Measurements from ENCODE around the gene CEP152.

Gene CEP152

DNA sequence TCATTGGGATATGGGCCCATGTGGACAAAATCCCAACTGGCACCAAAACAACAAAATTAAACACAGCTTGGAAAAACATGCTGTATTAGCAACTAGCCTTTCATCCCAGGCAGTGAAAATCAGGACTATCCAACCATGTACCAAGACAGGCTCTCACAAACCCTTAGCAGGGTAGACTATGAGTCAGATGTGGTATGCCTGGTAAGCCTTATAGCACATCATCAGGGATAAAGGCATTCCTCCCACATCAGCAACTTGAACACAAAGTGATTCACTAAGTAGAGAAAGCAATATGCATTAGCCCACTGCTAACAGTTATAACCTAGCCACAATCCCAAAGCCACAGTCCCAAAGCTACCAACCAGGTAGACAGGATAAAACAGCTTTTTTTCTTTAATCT lies 8.0 kb downstream of the CEP152 start:
- Histone ChIP-seq H4K91ac (ENCODE audit: low read depth, low read length) (no peak overlapping the region), H3K36me3 (ENCODE audit: control insufficient read depth in 1 of 2, insufficient read depth in 2 of 2, low read length in 2 of 2) (peaks cover 0 to 2% of the 10 kb centered on the region in 2 experiments), H2BK12ac (ENCODE audit: low read length) (no peak overlapping the region), H3K27me3 (ENCODE audit: insufficient read depth, low read length) (no peaks in the 10 kb centered on the region), H3K27ac (ENCODE audit: low read depth, low read length) (no peak overlapping the region), H2AFZ (ENCODE audit: insufficient read depth, low read length, poor library complexity) (no peak overlapping the region), H3K4me2 (ENCODE audit: low read length) (no peak overlapping the region), H3K4ac (ENCODE audit: low read depth, low read length) (no peak overlapping the region), H3K9me3 (ENCODE audit: insufficient read depth, low read depth, low read length) (no peaks in the 10 kb centered on the region), H3K4me1 (ENCODE audit: control insufficient read depth in 1 of 2, insufficient read depth in 2 of 2, low read length in 2 of 2) (no peaks in the 10 kb centered on the region), H4K12ac (ENCODE audit: low read depth, low read length) (no peak overlapping the region), H2BK5ac (ENCODE audit: low read depth, low read length, poor library complexity) (no peak overlapping the region), H3K9ac (ENCODE audit: low read length) (no peak overlapping the region), H3K79me2 (ENCODE audit: control insufficient read depth, insufficient read depth, low read length, poor library complexity) (no peaks in the 10 kb centered on the region), H3K79me1 (ENCODE audit: low read length) (no peaks in the 10 kb centered on the region), H3K4me3 (ENCODE audit: low read depth, low read length) (no peak overlapping the region), H3K14ac (ENCODE audit: low read length) (no peak overlapping the region), H2BK120ac (ENCODE audit: insufficient read depth, low read length, poor library complexity) (no peak overlapping the region), H4K8ac (ENCODE audit: low read depth, low read length) (no peak overlapping the region), H3K18ac (ENCODE audit: low read length) (no peak overlapping the region), H2AK5ac (ENCODE audit: low read length) (no peak overlapping the region), H3K23ac (ENCODE audit: low read length) (no peak overlapping the region)
- DNase-seq: peak; percentile 51 to 76

DNA sequence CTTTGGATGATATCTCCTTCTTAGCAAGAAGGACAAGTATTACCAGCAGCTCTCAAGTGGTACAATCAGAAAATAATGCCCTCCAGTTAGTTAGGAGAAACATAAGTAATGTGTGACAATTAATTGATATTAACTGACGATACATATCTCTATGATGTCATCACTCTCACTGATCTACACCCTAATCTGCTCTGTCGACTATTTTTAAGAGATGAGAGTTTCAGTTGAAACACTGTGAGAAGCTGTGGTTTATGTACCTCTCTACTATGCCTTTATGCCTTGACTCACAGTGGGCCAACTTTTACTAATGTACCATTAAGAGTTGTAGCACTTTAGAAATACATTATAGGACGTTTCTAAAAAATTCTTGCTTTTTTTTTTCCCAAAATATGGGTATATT lies 8.6 kb downstream of the CEP152 start:
- Histone ChIP-seq H3K79me2 (ENCODE audit: control insufficient read depth, insufficient read depth, low read length, poor library complexity) (no peaks in the 10 kb centered on the region), H2BK120ac (ENCODE audit: insufficient read depth, low read length, poor library complexity) (no peak overlapping the region), H3K4me1 (ENCODE audit: control insufficient read depth in 1 of 2, insufficient read depth in 2 of 2, low read length in 2 of 2) (no peaks in the 10 kb centered on the region), H3K4me2 (ENCODE audit: low read length) (no peak overlapping the region), H3K14ac (ENCODE audit: low read length) (no peak overlapping the region), H2AK5ac (ENCODE audit: low read length) (no peak overlapping the region), H3K36me3 (ENCODE audit: control insufficient read depth in 1 of 2, insufficient read depth in 2 of 2, low read length in 2 of 2) (peaks cover 0 to 3% of the 10 kb centered on the region in 2 experiments), H3K18ac (ENCODE audit: low read length) (no peak overlapping the region), H4K12ac (ENCODE audit: low read depth, low read length) (no peak overlapping the region), H2BK12ac (ENCODE audit: low read length) (no peak overlapping the region), H3K4me3 (ENCODE audit: low read depth, low read length) (no peak overlapping the region), H2AFZ (ENCODE audit: insufficient read depth, low read length, poor library complexity) (no peak overlapping the region), H3K9me3 (ENCODE audit: insufficient read depth, low read depth, low read length) (no peaks in the 10 kb centered on the region), H4K91ac (ENCODE audit: low read depth, low read length) (no peak overlapping the region), H4K8ac (ENCODE audit: low read depth, low read length) (no peak overlapping the region), H2BK5ac (ENCODE audit: low read depth, low read length, poor library complexity) (no peak overlapping the region), H3K4ac (ENCODE audit: low read depth, low read length) (no peak overlapping the region), H3K79me1 (ENCODE audit: low read length) (no peaks in the 10 kb centered on the region), H3K9ac (ENCODE audit: low read length) (no peak overlapping the region), H3K27ac (ENCODE audit: low read depth, low read length) (no peak overlapping the region), H3K27me3 (ENCODE audit: insufficient read depth, low read length) (no peaks in the 10 kb centered on the region), H3K23ac (ENCODE audit: low read length) (no peak overlapping the region)
- DNase-seq: no peak
- no CpG with 5 or more reads among the region's 3 CpGs for WGBS (ENCODE audit: extremely low coverage, insufficient coverage, insufficient read length)

DNA sequence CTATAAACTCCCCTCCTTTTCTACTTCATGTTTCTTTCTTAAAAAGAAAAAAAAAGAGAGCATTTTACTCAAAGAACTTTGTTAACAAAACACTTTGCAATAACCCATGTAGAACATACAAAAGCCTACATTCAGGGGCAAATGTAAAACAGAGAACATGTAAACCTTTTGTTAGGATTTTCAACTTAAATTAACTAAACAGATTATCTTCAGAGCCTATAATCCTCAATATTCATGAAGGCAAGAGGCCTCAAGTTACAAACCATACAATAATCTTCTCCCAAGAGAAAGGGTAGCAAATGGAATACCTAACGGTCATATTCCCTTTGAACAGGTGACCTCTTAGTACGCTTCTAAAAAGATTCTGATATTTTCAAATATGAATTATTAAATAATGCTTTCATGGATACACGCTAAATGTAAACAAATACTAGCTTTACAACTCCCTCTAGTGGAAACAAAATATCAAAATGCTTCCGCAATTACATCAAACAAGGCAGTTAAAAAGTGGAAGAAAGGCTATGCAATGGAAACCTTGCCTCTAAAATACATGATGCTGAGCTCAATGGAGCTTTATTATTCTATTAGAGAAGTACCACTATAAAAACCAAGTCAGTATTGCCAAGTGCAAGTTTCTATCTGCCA lies 9.9 kb downstream of the CEP152 start:
- H3K4me3 ChIP-seq (ENCODE audit: low read depth, low read length): no peak overlapping the region
- H3K9ac ChIP-seq (ENCODE audit: low read length): no peak overlapping the region
- no peaks in the 10 kb centered on the region for H3K27me3 ChIP-seq (ENCODE audit: insufficient read depth, low read length)
- no peaks in the 10 kb centered on the region for H3K9me3 ChIP-seq (ENCODE audit: insufficient read depth, low read depth, low read length)
- H3K79me1 ChIP-seq (ENCODE audit: low read length): no peaks in the 10 kb centered on the region
- no peak overlapping the region for H3K23ac ChIP-seq (ENCODE audit: low read length)
- H3K4ac ChIP-seq (ENCODE audit: low read depth, low read length): no peak overlapping the region
- no peak overlapping the region for H4K91ac ChIP-seq (ENCODE audit: low read depth, low read length)
- H2AFZ ChIP-seq (ENCODE audit: insufficient read depth, low read length, poor library complexity): no peak overlapping the region
- no peak overlapping the region for H3K14ac ChIP-seq (ENCODE audit: low read length)
- peaks cover 0 to 3% of the 10 kb centered on the region in 2 experiments for H3K36me3 ChIP-seq (ENCODE audit: control insufficient read depth in 1 of 2, insufficient read depth in 2 of 2, low read length in 2 of 2)
- H3K4me1 ChIP-seq (ENCODE audit: control insufficient read depth in 1 of 2, insufficient read depth in 2 of 2, low read length in 2 of 2): no peaks in the 10 kb centered on the region
- H3K27ac ChIP-seq (ENCODE audit: low read depth, low read length): no peak overlapping the region
- H2BK120ac ChIP-seq (ENCODE audit: insufficient read depth, low read length, poor library complexity): no peak overlapping the region
- no peak overlapping the region for H3K4me2 ChIP-seq (ENCODE audit: low read length)
- no peak overlapping the region for H3K18ac ChIP-seq (ENCODE audit: low read length)
- H2BK5ac ChIP-seq (ENCODE audit: low read depth, low read length, poor library complexity): no peak overlapping the region
- no CpG with 5 or more reads among the region's 4 CpGs for WGBS (ENCODE audit: extremely low coverage, insufficient coverage, insufficient read length)
- H2BK12ac ChIP-seq (ENCODE audit: low read length): no peak overlapping the region
- DNase-seq: peak in 1 of 2 donors; percentile 76
- H4K12ac ChIP-seq (ENCODE audit: low read depth, low read length): no peak overlapping the region
- H4K8ac ChIP-seq (ENCODE audit: low read depth, low read length): no peak overlapping the region
- no peaks in the 10 kb centered on the region for H3K79me2 ChIP-seq (ENCODE audit: control insufficient read depth, insufficient read depth, low read length, poor library complexity)
- H2AK5ac ChIP-seq (ENCODE audit: low read length): no peak overlapping the region

DNA sequence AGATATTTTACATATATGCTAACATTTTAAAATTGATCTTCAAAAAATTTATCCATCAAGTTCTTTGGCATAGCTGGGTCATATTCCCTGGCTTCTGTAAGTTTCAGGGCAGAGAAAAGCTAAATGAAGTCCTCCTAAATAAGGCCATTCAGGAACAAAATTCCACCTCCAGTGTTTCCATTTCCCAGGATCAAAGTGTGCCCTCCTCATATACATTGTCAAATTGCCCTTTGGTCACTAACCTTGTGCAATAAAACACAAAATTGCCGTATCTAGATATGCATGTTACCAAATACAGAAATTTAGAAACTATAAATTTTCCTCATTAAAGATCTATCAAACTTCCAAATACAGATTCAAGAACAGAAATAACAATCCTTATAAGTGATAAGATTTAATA lies 10.6 kb downstream of the CEP152 start:
- H3K4me1 ChIP-seq (ENCODE audit: control insufficient read depth in 1 of 2, insufficient read depth in 2 of 2, low read length in 2 of 2): no peaks in the 10 kb centered on the region
- no peak overlapping the region for H3K4me3 ChIP-seq (ENCODE audit: low read depth, low read length)
- no peak overlapping the region for H3K27ac ChIP-seq (ENCODE audit: low read depth, low read length)
- no peak overlapping the region for H3K4ac ChIP-seq (ENCODE audit: low read depth, low read length)
- peaks cover 0 to 3% of the 10 kb centered on the region in 2 experiments for H3K36me3 ChIP-seq (ENCODE audit: control insufficient read depth in 1 of 2, insufficient read depth in 2 of 2, low read length in 2 of 2)
- H3K9ac ChIP-seq (ENCODE audit: low read length): no peak overlapping the region
- no peak overlapping the region for H3K23ac ChIP-seq (ENCODE audit: low read length)
- WGBS (ENCODE audit: extremely low coverage, insufficient coverage, insufficient read length): no CpG with 5 or more reads among the region's 1 CpG
- H2AFZ ChIP-seq (ENCODE audit: insufficient read depth, low read length, poor library complexity): no peak overlapping the region
- H4K8ac ChIP-seq (ENCODE audit: low read depth, low read length): no peak overlapping the region
- H4K12ac ChIP-seq (ENCODE audit: low read depth, low read length): no peak overlapping the region
- no peak overlapping the region for H2AK5ac ChIP-seq (ENCODE audit: low read length)
- no peak overlapping the region for H3K14ac ChIP-seq (ENCODE audit: low read length)
- no peak overlapping the region for H2BK12ac ChIP-seq (ENCODE audit: low read length)
- H3K9me3 ChIP-seq (ENCODE audit: insufficient read depth, low read depth, low read length): no peaks in the 10 kb centered on the region
- H2BK120ac ChIP-seq (ENCODE audit: insufficient read depth, low read length, poor library complexity): no peak overlapping the region
- no peak overlapping the region for H3K18ac ChIP-seq (ENCODE audit: low read length)
- H4K91ac ChIP-seq (ENCODE audit: low read depth, low read length): no peak overlapping the region
- H3K79me2 ChIP-seq (ENCODE audit: control insufficient read depth, insufficient read depth, low read length, poor library complexity): no peaks in the 10 kb centered on the region
- no peak overlapping the region for H3K4me2 ChIP-seq (ENCODE audit: low read length)
- H2BK5ac ChIP-seq (ENCODE audit: low read depth, low read length, poor library complexity): no peak overlapping the region
- no peak for DNase-seq
- no peaks in the 10 kb centered on the region for H3K27me3 ChIP-seq (ENCODE audit: insufficient read depth, low read length)
- H3K79me1 ChIP-seq (ENCODE audit: low read length): no peaks in the 10 kb centered on the region

All from trophoblast cell (in vitro differentiated cells and primary cell).